Measurements from ENCODE around the gene ADCYAP1R1.

DNA sequence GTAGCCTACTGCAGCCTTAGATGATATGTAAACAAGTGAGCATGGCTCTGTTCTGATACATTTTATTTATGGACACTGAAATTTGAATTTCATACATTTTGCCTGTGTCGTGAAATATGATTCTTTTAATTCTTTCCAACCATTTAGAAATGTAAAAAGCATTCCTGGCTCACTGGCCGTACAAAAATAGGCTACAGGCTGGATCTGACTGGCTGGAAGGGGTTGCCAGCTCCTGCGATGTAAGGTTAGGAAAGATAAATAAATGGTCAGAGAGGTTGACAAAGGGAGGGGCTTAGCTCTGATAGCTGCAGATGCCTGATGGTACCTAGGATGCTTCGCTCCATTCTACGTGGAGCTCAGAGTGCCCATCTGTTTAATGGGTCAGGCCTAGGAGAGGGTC is 3.4 kb downstream of the ADCYAP1R1 start:
- no peak for TF ChIP-seq POLR2A (IDR thresholded peaks at IDR 0.05; ENCODE audit: low read depth, low read length)
- TF ChIP-seq POLR2AphosphoS5 (IDR thresholded peaks at IDR 0.05; ENCODE audit: low read depth, low read length): no peak
- TF ChIP-seq POU2F2 (IDR thresholded peaks at IDR 0.05; ENCODE audit: low read depth, low read length): no peak
